ENCODE results near the gene RTCB. TPM values are rescaled to one million over a fixed set of nuclear protein-coding genes. Genes with fewer than 3 reads are reported as not detected.
"Not testable (repeated sequence)": the region's sequence is repeated elsewhere in the genome, so short reads cannot be mapped to it uniquely, and the experiment has no call there.

Gene RTCB
- total RNA-seq, 2 donors from 2014 or later = 42.9 to 45.5 TPM

- intact Hi-C loops (cut with DNase I) = no loop called here
- DNase-seq (ENCODE audit: low spot score) = no peak
Observed at GRCh38 chr22:32396746-32397145, 15.3 kb downstream of the RTCB start.

DNA sequence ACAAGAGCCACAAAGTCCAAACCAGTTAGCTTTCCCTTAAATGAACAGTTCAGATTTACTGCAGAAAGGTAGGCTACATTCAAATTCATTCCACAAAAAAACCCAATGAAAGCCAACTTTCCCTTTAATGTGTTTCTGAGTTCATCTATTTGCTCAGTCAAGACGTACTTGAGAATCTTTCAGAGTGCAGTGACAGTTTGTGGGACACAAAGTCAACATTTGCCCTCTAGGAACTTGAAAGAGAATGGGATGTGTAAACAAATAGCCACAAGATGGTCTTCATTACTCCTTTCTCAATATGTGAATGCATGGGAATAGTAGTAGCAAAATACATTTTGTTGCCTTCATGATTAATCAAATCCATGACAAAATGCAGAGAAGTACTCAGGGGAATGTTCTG, 15.8 kb downstream of the RTCB start:
- intact Hi-C loops (cut with DNase I) = no loop called here

GRCh38 chr22:32395107-32395506, 16.9 kb downstream of the RTCB start:
- DNase-seq (ENCODE audit: low spot score) = no peak
- intact Hi-C loops (cut with DNase I) = no loop called here

More for the DNA sequence above, 15.8 kb downstream of the RTCB start:
- no peak for DNase-seq (ENCODE audit: low spot score)

DNA sequence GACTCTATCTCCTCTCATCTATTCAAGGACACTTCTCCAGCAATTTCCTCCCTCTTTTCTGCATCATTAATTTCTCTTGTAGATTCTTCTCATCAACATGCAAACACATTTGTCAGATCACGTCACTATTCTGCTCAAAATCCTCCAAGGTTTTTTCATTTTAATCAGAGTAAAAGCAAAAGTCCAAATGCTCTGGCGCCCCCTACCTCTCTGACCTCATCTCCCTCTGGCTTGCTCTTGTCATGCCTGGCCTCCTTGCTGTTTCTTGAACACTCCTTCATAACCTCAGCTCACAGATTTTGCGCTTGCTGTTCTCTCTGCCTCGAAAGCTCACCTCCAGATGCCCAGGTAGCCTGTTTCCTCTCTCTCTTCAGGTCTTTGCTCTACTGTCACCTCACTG, 22.4 kb downstream of the RTCB start:
- DNase-seq (ENCODE audit: low spot score) = no peak
- intact Hi-C loops (cut with DNase I) = no loop called here

DNA sequence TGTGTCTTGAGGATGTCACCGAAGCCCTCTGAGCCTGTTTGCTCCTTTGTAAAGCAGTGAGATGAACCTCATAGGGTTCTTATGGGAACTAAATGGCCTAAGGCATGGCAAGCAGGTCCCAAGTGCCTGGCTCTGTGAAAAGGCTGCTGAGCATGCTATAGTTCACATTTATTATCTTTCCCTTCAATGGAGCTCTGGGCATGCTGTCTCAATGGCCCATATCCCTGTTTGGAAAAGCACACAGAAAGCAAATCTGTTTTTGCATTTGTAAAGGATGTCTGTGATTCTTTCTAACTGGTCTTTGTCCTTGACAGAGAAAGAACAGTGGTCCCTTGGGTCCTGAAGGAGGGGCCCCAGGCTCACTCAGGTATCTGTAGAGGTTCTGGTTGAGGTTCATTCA, 26.4 kb downstream of the RTCB start:
- intact Hi-C loops (cut with DNase I) = no loop called here
- DNase-seq (ENCODE audit: low spot score) = no peak

DNA sequence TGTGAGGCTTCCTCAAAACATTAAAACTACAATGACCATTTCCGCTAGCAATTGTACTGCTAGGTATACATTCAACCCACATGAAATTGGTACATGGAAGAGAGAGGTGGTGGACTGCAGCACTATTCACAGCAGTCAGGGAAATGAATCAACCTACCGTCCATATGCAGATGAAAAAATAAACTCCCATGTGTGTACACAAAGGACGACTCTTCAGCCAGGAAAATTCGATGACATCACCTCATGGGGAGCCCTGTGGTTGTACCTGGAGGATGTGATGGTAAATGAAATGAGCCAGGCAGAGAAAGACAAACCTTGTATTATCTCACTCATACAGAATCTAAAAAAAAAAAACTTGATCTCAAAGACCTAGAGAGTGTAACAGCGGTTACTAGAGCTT, 31.1 kb downstream of the RTCB start:
- intact Hi-C loops (cut with DNase I) = no loop called here
- DNase-seq (ENCODE audit: low spot score) = no peak

GRCh38 chr22:32378707-32379272, 33.3 kb downstream of the RTCB start:
- DNase-seq (ENCODE audit: low spot score) = no peak
- intact Hi-C loops (cut with DNase I) = loop anchor here in 1 of 2 donors (10.0 kb wide), 1 partner anchor 56 kb away; no protein-coding TSS in a partner anchor

DNA sequence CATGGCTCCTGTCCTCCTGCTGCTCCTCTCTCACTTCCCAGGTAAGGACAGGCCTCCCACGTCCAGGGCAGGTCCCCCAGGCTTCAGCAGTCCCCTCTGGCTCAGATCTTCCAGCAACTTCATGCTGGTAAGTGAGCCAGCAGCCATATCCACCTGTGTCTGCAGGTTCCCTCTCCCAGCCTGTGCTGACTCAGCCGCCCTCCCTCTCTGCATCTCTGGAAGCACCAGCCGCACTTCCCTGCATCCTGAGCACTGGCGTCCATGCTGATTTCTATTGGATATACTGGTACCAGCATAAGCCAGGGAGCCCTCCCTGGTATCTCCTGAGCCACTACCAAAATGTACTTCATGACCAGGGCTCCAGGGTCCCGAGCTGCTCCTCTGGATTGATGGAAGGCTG, 35.4 kb downstream of the RTCB start:
- no peak for DNase-seq (ENCODE audit: low spot score)
- intact Hi-C loops (cut with DNase I) = loop anchor here in 1 of 2 donors (10.0 kb wide), 1 partner anchor 58 kb away; no protein-coding TSS in a partner anchor

- no peak for DNase-seq (ENCODE audit: low spot score)
- intact Hi-C loops (cut with DNase I) = loop anchor here in 1 of 2 donors (10.0 kb wide), 1 partner anchor 59 kb away; no protein-coding TSS in a partner anchor
Observed at GRCh38 chr22:32375678-32376450, 36.2 kb downstream of the RTCB start.

- intact Hi-C loops (cut with DNase I) = no loop called here
- DNase-seq (ENCODE audit: low spot score) = no peak
Observed at GRCh38 chr22:32364210-32364609, 47.8 kb downstream of the RTCB start.

DNA sequence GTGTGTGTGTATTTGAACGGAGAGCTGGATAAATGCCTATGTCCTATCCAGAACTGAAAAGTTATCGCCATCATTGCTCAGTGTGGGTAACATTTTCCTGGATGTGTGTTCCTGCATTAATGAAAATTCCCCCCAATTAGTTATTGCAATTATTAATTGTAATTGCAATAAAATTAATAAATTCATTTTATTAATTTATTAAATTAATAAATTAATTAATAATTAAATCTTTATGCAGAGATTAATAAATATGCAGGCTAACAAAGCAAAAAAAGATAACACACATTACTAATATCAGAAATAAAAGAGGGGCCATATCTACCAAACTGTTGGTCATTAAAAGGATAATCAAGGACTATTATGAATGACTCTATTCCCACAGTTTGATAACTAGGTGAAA, 50.8 kb downstream of the RTCB start:
- intact Hi-C loops (cut with DNase I) = no loop called here
- no peak for DNase-seq (ENCODE audit: low spot score)

- DNase-seq (ENCODE audit: low spot score); intact Hi-C loops (cut with DNase I): not testable (repeated sequence)
Observed at GRCh38 chr22:32360096-32360495, 52.0 kb downstream of the RTCB start.

- DNase-seq (ENCODE audit: low spot score); intact Hi-C loops (cut with DNase I): not testable (repeated sequence)
Observed at GRCh38 chr22:32357567-32357966, 54.5 kb downstream of the RTCB start, which contains the start of gene RFPL3. Gene RFPL3 (plus strand): TSS chr22:32357867. CDS start chr22:32358072, 205 bp downstream.

GRCh38 chr22:32355760-32356159, 56.3 kb downstream of the RTCB start:
- intact Hi-C loops (cut with DNase I) = no loop called here
- DNase-seq (ENCODE audit: low spot score) = no peak

GRCh38 chr22:32354360-32355351, 57.4 kb downstream of the RTCB start:
- DNase-seq (ENCODE audit: low spot score) = no peak
- intact Hi-C loops (cut with DNase I) = no loop called here

- intact Hi-C loops (cut with DNase I) = no loop called here
- no peak for DNase-seq (ENCODE audit: low spot score)
Observed at GRCh38 chr22:32353840-32354239, 58.2 kb downstream of the RTCB start.

DNA sequence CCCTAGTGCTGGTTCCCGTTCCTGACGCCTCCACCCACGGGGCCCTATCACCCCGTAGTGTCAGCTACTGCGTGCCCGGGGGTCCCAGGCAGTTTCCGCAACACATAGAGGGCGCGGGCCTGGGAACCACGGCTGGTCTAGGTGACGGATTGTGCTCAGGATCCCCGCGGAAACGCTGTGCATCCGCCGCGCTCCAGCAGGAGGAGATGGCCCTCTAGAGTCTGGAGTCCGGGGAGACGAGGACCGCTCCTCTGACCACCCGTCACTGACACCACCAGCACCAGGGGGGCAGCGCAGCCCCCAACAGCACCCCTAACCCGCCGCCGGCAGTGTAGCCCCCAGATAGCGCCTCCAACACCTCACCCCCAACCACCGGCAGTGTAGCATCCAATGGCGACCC, 58.8 kb downstream of the RTCB start:
- intact Hi-C loops (cut with DNase I) = no loop called here
- DNase-seq (ENCODE audit: low spot score) = no peak

DNA sequence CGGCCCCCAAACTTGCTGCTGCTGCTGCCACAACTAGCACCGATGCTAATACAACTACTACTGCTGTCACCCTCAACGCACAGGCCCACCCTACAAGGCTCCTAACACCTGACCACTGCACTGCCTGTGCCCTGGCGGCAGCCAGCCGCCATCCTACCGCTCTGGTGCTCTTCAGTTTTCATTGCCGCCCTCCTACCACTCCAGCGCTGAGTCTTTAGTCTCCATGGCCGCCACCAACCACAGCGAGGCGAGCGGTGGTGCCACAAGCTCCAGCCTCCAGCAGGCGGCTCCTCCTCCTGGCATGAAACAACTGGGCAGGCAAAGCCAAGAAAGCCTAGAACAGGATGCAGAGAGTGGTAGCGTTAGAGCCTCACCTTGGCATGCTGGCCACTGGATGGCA, 59.4 kb downstream of the RTCB start:
- intact Hi-C loops (cut with DNase I) = no loop called here
- DNase-seq (ENCODE audit: low spot score) = no peak

DNA sequence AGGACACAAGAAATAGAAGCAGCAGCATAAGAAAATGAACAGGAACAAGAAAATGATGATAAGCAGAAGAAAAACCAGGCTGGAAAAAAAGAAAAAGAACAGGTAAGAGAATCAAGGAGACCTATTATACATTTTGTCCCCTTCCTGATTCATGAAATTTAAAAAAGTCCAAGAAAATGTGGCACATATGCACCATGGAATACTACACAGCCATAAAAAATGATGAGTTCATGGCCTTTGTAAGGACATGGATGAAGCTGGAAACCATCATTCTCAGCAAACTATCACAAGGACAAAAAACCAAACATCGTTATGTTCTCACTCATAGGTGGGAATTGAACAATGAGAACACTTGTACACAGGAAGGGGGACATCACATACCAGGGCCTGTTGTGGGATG, 60.2 kb downstream of the RTCB start:
- intact Hi-C loops (cut with DNase I); DNase-seq (ENCODE audit: low spot score): not testable (repeated sequence)
